Endothelial cell of umbilical vein (primary cell): ENCODE results near the gene LSM3. TPM values are rescaled to one million over a fixed set of nuclear protein-coding genes. Genes with fewer than 3 reads are reported as not detected.

ENCODE experiments used
- BruUV-seq: library from RNA; stranded (reverse); fragments of 400-500 nt; replicated peaks from 2 replicates; lab custom pipeline; 2021; lab: Mats Ljungman, UMichigan
- CTCF ChIA-PET: fragments of 300-600, 350-600 bp; sonication (Branson Sonifier 250); formaldehyde crosslinking; loops from one replicate; lab custom pipeline; 2021; ENCODE audit warnings: antibody characterized with exemption, inconsistent platforms; lab: Charles Lee
- POLR2A ChIA-PET: fragments of 300-600, 350-600 bp; sonication (Branson Sonifier 250); formaldehyde crosslinking; loops from one replicate; lab custom pipeline; 2021; ENCODE audit warnings: antibody characterized with exemption, inconsistent platforms; lab: Charles Lee
- DNase-seq: peaks from one replicate; pipeline ENCODE4 v3.0.0-alpha.2; 2011; ENCODE audit warnings: low read depth, low spot score
- FAIRE-seq: peaks from 2 replicates; lab custom pipeline; 2011; peaks lifted over from hg19 to GRCh38; lab: Jason Lieb, UNC
- H2AFZ ChIP-seq: 2 replicates; pipeline ENCODE4 v1.6.0; 2012; ENCODE audit warnings: low read depth, low read length, control low read depth, inconsistent platforms
- H3K27ac ChIP-seq: 2 replicates; pipeline ENCODE4 v1.5.1; 2011; ENCODE audit warnings: low read depth, mild to moderate bottlenecking, control low read depth, low read length, moderate library complexity; ENCODE audit not compliant: insufficient read depth
- H3K27me3 ChIP-seq, 2 experiments: 2 replicates each; pipeline versions ENCODE4 v1.6.0 to v1.6.1; 2011; ENCODE audit warnings: low read length in 2 of 2, mixed read lengths in 1 of 2; ENCODE audit not compliant: control insufficient read depth in 2 of 2, insufficient read depth in 2 of 2
- H3K36me3 ChIP-seq, 2 experiments: 2 replicates in 1 of 2; 3 replicates in 1 of 2; pipeline ENCODE4 v1.5.1; 2011; ENCODE audit warnings: low read length in 2 of 2, mild to moderate bottlenecking in 1 of 2, moderate library complexity in 1 of 2; ENCODE audit not compliant: control insufficient read depth in 2 of 2, insufficient read depth in 2 of 2; ENCODE audit errors: extremely low read depth in 1 of 2
- H3K4me1 ChIP-seq: 3 replicates; pipeline ENCODE4 v1.5.1; 2011; ENCODE audit warnings: mild to moderate bottlenecking, low read length; ENCODE audit not compliant: control insufficient read depth, insufficient read depth; ENCODE audit errors: extremely low read depth
- H3K4me2 ChIP-seq: 2 replicates; pipeline ENCODE4 v1.6.1; 2011; ENCODE audit warnings: low read length, control low read depth, mixed read lengths; ENCODE audit not compliant: insufficient read depth
- H3K4me3 ChIP-seq, 3 experiments: fragments of 200-600 bp in 1 of 3; sonication (generic), shearing (Covaris generic) in 1 of 3; replicated peaks in 1 of 3; 2 replicates each; pipeline ENCODE4 v1.5.1; 2011 to 2016; ENCODE audit warnings: control low read depth in 3 of 3, low read length in 3 of 3, mild to moderate bottlenecking in 2 of 3, inconsistent platforms in 1 of 3, low read depth in 1 of 3, moderate library complexity in 1 of 3; ENCODE audit not compliant: insufficient read depth in 1 of 3
- H3K79me2 ChIP-seq: 2 replicates; pipeline ENCODE4 v1.6.0; 2012; ENCODE audit warnings: low read length, inconsistent platforms; ENCODE audit not compliant: control insufficient read depth, insufficient read depth
- H3K9ac ChIP-seq: replicated peaks from 2 replicates; pipeline ENCODE3; 2011; ENCODE audit warnings: low read length, control low read depth; ENCODE audit not compliant: insufficient read depth; ENCODE audit errors: extremely low read depth
- H3K9me1 ChIP-seq: replicated peaks from 3 replicates; pipeline ENCODE4 v1.6.0; 2011; ENCODE audit warnings: mild to moderate bottlenecking, low read length; ENCODE audit not compliant: control insufficient read depth, insufficient read depth; ENCODE audit errors: extremely low read depth
- H3K9me3 ChIP-seq: replicated peaks from 2 replicates; pipeline ENCODE4 v1.5.1; 2012; ENCODE audit warnings: low read length, inconsistent platforms; ENCODE audit not compliant: control insufficient read depth, insufficient read depth
- H4K20me1 ChIP-seq: replicated peaks from 2 replicates; pipeline ENCODE3; 2011; ENCODE audit warnings: mild to moderate bottlenecking, low read length; ENCODE audit not compliant: control insufficient read depth, insufficient read depth; ENCODE audit errors: extremely low read depth
- EZH2 ChIP-seq: IDR thresholded peaks from 2 replicates; pipeline ENCODE4 v1.6.1; 2012; ENCODE audit warnings: borderline replicate concordance, low read depth, mild to moderate bottlenecking, moderate library complexity, low read length, inconsistent platforms; ENCODE audit not compliant: severe bottlenecking
- FOS ChIP-seq: IDR thresholded peaks from 2 replicates; pipeline ENCODE4 v1.6.1; 2011; ENCODE audit warnings: mild to moderate bottlenecking, low read length, moderate library complexity, borderline replicate concordance; ENCODE audit not compliant: insufficient read depth
- GATA2 ChIP-seq: IDR thresholded peaks from 2 replicates; pipeline ENCODE4 v1.7.0; 2011; ENCODE audit warnings: low read depth, mild to moderate bottlenecking, moderate library complexity, mixed read lengths, low read length; ENCODE audit not compliant: insufficient read length, insufficient read depth
- JUN ChIP-seq: IDR thresholded peaks from 2 replicates; pipeline ENCODE4 v1.6.1; 2011; ENCODE audit warnings: borderline replicate concordance, low read depth; ENCODE audit not compliant: insufficient read length, insufficient read depth
- MYC ChIP-seq: IDR thresholded peaks from one replicate; pipeline ENCODE4 v1.6.1; 2011; ENCODE audit warnings: mild to moderate bottlenecking, low read depth, low read length
- POLR2A ChIP-seq: IDR thresholded peaks from 2 replicates; pipeline ENCODE4 v1.6.1; 2012; ENCODE audit warnings: low read depth, mild to moderate bottlenecking, control low read depth, low read length
- POLR2AphosphoS5 ChIP-seq: IDR thresholded peaks from 2 replicates; pipeline ENCODE4 v1.6.1; 2012; ENCODE audit warnings: low read depth, mild to moderate bottlenecking, control low read depth, low read length, moderate library complexity; ENCODE audit not compliant: insufficient read depth
- dilution Hi-C: fragments of 300-500 bp; cut with MboI; formaldehyde crosslinking; loops from one replicate; pipeline ENCODE4 v1.15.0; 2019; ENCODE audit warnings: low sequenced_read_pairs; ENCODE audit not compliant: extremely low pct_ligation_motif_present
- intact Hi-C: fragments of 100-400 bp; cut with micrococcal nuclease; formaldehyde crosslinking; loops from one replicate; pipeline ENCODE4 v1.10.0; 2022
- polyA plus RNA-seq, 4 experiments: library from polyadenylated mRNA; depleted of rRNA in 3 of 4; stranded (reverse) in 3 of 4; unstranded in 1 of 4; fragments of >200 nt; gene quantifications; 2 replicates each; pipeline versions ENCODE4 v1.2.1 to v1.2.3, GENCODE V29; 2011 to 2012; ENCODE audit warnings: missing spikeins in 1 of 4
- total RNA-seq: library from RNA; stranded (reverse); gene quantifications from 2 replicates; pipeline ENCODE4 v1.2.3, GENCODE V29; 2021
- TF ChIP-seq, protein P1 (sequence below): IDR thresholded peaks from 2 replicates; pipeline ENCODE4 v1.6.1; 2011; ENCODE audit not compliant: insufficient read depth, insufficient read length
- TF ChIP-seq, protein P2 (sequence below), 2 donors: IDR thresholded peaks; 1 replicate in 1 of 2; 2 replicates in 1 of 2; pipeline ENCODE4 v1.5.1; 2011; ENCODE audit warnings: low read length in 2 of 2, mild to moderate bottlenecking in 2 of 2, moderate library complexity in 2 of 2, control low read depth in 1 of 2, inconsistent platforms in 1 of 2, low read depth in 1 of 2; ENCODE audit not compliant: insufficient read depth in 1 of 2; ENCODE audit errors: extremely low read depth in 1 of 2

Gene LSM3
- total and polyA plus RNA-seq, 2 donors (not counting 3 experiments of a cell fraction or from before 2014, with no cell fraction given): 4.4 to 13.0 TPM

DNA sequence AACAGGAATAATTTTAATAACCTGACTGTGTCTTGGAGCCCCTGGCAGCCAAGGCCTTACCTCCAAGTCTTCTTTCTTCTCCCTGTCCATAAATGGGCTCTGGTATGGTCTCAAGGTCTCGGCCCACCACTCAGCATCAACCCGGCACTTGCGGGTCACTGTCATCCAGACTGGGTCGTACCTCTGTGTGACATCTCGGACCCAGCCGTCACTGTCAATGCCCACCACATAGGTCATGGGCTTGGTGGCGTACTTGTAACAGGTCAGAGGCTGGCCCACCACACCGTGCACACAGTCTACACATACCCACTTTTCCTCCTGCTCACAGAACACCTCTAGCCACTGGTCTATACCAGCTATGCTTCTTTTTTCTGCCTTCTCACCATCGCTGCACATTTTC lies 20.7 kb upstream of the LSM3 start:
- Histone ChIP-seq H3K9me1 (no peaks in the 10 kb centered on the region), H3K27me3 (no peaks in the 10 kb centered on the region), H3K4me3 (no peak overlapping the region), H3K4me2 (no peak overlapping the region), H3K79me2 (no peaks in the 10 kb centered on the region), H4K20me1 (no peaks in the 10 kb centered on the region), H3K9ac (no peak overlapping the region), H3K4me1 (peaks cover 2% of the 10 kb centered on the region), H2AFZ (no peak overlapping the region), H3K27ac (no peak overlapping the region), H3K9me3 (peaks cover 3% of the 10 kb centered on the region), H3K36me3 (peaks cover 33% of the 10 kb centered on the region in 2 experiments)
- TF ChIP-seq JUN (no peak), FOS (no peak), MYC (no peak), POLR2AphosphoS5 (no peak), EZH2 (no peak), GATA2 (no peak), POLR2A (no peak)
- TF ChIP-seq, protein P1, sequence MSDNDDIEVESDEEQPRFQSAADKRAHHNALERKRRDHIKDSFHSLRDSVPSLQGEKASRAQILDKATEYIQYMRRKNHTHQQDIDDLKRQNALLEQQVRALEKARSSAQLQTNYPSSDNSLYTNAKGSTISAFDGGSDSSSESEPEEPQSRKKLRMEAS: no peak
- TF ChIP-seq, protein P2, sequence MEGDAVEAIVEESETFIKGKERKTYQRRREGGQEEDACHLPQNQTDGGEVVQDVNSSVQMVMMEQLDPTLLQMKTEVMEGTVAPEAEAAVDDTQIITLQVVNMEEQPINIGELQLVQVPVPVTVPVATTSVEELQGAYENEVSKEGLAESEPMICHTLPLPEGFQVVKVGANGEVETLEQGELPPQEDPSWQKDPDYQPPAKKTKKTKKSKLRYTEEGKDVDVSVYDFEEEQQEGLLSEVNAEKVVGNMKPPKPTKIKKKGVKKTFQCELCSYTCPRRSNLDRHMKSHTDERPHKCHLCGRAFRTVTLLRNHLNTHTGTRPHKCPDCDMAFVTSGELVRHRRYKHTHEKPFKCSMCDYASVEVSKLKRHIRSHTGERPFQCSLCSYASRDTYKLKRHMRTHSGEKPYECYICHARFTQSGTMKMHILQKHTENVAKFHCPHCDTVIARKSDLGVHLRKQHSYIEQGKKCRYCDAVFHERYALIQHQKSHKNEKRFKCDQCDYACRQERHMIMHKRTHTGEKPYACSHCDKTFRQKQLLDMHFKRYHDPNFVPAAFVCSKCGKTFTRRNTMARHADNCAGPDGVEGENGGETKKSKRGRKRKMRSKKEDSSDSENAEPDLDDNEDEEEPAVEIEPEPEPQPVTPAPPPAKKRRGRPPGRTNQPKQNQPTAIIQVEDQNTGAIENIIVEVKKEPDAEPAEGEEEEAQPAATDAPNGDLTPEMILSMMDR (IDR thresholded peaks at IDR 0.05; ENCODE audit: extremely low read depth in 1 of 2, insufficient read depth in 1 of 2, low read depth in 1 of 2, low read length in 2 of 2): no peak
- FAIRE-seq: no peak
- CTCF ChIA-PET: no interaction called here
- dilution Hi-C loops: no loop called here
- intact Hi-C loops: no loop called here
- DNase-seq: no peak
- POLR2A ChIA-PET: no interaction called here
- no TSS peak for BruUV-seq
